Sciatic nerve (tissue), 2 donors: Measurements from ENCODE around the gene CA11. TPM values are rescaled to one million over a fixed set of nuclear protein-coding genes. Genes with fewer than 3 reads are reported as not detected.
A peak's percentile ranks its signal among the peaks of the same experiment; 100 is the strongest.
"Not testable (repeated sequence)": the region's sequence is repeated elsewhere in the genome, so short reads cannot be mapped to it uniquely, and the experiment has no call there.

Experiments
- ATAC-seq: fragments of 200-7000 bp; cut with Tn5 transposase; one replicate; pipeline ENCODE4 v1.9.1; 2020; ENCODE audit warnings: mild to moderate bottlenecking, moderate library complexity
- DNase-seq: peaks from one replicate; pipeline ENCODE4 v3.0.0-alpha.2; 2020; ENCODE audit warnings: low spot score
- intact Hi-C: fragments of 100-400 bp; cut with DNase I; formaldehyde crosslinking; loops from one replicate; pipeline ENCODE4 v1.14.2; 2022
- total RNA-seq: library from RNA; stranded (reverse); fragmentation: NEBNext Ultra II Directional; extraction: Animal tissue kit (Norgen Biotek cat#: 25700); gene quantifications from one replicate; pipeline ENCODE4 v1.2.1, GENCODE V29; 2021
- donor health status: DM: no; HTN: no; CAD: no.
- donor health status: DM: no; HTN: no; CAD: no.

Gene CA11
- total RNA-seq, result 10.5 TPM

DNA sequence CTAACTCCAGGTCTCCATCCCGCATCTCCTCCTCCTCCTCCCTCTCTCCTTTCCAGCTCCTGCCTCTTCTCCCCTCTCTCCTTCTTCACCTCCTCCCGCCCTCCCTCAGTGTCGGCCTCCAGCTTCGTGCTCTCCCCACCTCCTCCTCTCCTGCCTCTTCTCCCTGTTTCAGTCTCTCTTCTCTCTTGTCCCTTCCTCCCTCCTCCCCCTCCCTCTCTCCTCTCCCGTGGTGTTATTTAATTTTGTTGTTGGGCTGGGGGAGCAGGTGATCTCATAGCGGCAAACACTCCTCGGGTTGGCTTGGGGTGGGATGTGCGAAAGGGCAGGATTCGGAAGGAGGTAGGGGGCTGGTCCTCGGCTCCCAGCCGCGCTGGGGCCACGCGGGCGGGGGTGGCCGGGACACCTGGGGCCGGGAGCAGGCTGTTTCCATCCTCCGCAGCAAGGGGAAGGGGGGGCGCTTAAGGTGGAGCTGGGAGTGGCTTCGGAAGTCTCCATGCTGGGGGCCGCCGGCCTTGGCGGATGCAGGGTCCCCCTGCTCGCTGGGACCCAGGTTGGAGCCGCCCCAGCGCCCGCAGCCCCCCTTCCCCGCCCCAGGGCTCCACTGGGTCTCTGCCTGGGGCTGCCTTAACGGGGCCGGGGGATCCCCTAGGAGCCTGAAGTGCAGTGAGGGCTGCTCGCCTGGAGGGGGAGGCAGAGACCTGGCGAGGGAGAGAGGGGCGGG lies at the start of gene CA11:
Gene CA11, minus strand, starts transcription at position 187 of the 721 bp plus-strand sequence. CDS start 555 bp downstream, outside the sequence.
- peak; percentile 91 for ATAC-seq
- intact Hi-C loops, result no loop called here
- peak; percentile 95 for DNase-seq

DNA sequence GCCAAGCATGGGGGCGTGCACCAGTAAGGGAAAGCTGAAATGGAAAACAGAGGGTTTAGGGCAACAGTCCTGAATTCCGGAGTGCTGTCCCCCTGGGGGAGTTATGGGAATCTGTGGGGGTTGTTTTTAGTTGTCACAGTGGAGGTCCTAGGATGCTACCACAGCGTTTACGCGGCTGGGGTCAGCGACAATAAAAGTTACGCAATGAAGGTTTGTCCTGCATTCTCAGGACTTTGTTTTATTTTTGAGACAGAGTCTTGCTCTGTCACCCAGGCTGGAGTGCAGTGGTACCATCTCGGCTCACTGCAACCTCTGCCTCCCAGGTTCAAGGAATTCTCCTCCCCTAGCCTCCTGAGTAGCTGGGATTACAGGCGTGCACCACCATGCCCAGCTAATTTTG lies 47.6 kb upstream of the CA11 start:
- ATAC-seq, intact Hi-C loops, DNase-seq: not testable (repeated sequence)

DNA sequence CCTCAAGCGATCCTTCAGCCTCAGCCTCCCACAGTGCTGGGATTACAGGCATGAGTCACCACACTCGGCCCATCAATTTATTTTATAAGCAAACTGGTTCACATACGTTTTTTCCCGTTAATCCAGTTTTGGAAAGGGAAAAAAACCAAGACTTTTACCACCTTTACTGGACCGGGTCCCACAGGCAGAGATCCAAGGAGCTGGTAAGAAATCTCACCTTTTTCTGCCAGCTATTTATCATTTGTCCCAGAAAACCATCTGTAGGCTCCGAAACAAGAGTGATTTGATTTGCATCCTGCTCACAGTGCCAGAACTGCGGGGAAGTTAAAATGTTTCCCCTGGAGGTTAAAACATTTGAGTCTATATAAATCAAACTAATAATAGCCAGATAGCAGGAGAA lies 43.5 kb upstream of the CA11 start:
- intact Hi-C loops, result no loop called here
- ATAC-seq (no peak), DNase-seq (no peak)

DNA sequence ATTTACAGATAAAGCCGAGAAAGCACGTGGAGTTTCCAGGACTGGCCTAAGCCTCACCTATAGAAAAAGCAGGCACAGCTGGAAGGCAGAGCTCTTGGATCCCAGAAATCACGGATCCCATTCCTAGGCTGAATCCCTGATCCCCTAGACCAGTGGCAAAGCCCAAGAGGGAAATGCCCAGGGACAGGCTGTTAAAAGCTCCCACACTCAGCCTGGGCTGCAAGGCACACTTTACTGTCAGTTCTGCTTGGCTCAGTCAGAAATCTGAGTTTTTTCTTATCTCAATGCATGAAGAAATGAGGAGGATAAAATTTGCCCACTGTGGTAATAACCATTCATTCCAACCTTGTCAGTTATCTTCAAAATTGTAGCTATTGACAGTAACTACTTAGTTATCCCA lies 41.8 kb upstream of the CA11 start:
- DNase-seq, result no peak
- no peak for ATAC-seq
- intact Hi-C loops, result no loop called here

DNA sequence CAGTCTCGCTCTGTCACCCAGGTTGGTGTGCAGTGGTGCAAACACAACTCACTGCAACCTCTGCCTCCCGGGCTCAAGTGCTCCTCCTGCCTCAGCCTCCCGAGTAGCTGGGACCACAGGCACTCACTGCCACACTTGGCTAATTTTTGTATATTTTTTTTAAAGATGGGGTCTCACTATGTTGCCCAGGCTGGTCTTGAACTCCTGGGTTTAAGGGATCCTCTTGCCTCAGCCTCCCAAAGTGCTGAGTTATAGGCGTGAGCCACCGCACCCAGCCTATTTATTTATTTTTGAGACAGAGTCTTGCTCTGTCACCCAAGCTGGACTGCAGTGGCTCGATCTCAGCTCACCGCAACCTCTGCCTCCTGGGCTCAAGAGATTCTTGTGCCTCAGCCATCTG lies 40.6 kb upstream of the CA11 start:
- DNase-seq, intact Hi-C loops, ATAC-seq: not testable (repeated sequence)

DNA sequence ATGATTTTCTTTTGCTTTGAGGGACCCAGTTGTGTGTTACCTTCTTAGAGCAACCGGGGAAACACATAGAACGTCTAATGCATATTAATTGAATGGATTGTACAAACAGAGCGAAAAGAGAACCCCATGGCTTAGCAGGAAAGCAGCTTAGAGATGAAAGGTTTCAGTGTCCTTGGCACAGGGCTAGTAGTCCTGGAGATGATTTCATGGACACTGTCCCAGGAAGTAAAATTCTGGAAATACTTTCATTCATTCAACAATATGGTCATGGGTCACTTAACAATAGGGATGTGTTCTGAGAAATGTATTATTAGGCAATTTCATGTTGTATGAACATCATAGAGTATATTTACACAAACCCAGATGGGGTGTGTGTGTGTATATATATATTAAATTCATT lies 40.1 kb upstream of the CA11 start:
- no peak for DNase-seq

DNA sequence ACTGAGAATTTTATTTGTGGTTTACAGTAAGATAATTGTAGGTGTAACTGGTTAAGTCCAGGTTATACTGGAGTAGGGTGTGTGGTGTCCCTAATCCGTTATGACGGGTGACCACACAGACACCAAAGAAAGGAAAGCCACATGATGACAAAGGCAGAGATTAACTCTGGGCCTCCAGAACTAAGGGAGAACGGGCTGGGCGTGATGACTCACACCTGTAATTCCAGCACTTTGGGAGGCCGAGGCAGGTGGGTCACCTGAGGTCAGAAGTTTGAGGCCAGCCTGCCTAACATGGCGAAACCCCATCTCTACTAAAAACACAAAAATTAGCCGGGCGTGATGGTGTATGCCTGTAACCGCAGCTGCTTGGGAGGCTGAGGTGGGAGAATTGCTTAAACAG lies 39.6 kb upstream of the CA11 start:
- DNase-seq (no peak), ATAC-seq (no peak)
- intact Hi-C loops, result no loop called here

More for the DNA sequence above, 40.1 kb upstream of the CA11 start:
- intact Hi-C loops, result no loop called here
- ATAC-seq, result no peak

DNA sequence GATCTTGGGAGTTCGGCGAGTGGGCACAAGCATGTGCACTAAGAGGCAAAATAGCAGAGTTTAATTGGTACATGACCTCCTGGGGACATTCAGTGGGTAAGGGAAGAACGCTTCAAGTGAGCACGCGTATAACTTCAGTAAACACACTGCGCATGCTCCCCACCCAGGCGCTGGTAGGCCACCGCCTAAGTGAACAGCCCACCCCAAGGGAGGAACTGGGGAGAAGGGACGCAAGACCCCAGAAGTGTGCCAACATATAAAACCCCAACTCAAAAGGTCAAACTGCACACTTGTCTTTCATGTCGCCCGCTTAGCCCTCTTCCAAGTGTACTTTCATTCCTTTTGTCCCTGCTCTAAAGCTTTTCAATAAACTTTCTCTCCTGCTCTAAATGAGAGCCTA lies 37.4 kb upstream of the CA11 start:
- peak; percentile 83 for ATAC-seq
- intact Hi-C loops, result no loop called here

DNA sequence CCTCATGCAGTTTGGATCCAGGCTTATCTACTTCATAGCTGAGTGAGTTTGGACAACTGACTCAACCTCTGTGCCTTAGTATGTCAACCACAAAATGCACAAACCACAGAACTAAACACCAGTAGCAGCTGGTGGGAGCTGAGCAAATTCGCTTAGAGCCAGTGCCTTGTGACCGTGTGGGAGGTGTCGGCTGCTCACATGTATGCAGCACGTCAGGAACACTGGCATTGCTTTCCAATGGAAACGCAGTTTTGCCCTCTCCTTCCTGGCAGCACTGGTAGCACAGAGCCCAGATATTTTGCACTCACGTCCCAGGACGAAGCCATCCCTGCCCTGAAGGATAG lies 35.1 kb upstream of the CA11 start:
- intact Hi-C loops, result no loop called here
- ATAC-seq (no peak), DNase-seq (no peak)

More for the DNA sequence above, 37.4 kb upstream of the CA11 start:
- DNase-seq, result peak; percentile 80

DNA sequence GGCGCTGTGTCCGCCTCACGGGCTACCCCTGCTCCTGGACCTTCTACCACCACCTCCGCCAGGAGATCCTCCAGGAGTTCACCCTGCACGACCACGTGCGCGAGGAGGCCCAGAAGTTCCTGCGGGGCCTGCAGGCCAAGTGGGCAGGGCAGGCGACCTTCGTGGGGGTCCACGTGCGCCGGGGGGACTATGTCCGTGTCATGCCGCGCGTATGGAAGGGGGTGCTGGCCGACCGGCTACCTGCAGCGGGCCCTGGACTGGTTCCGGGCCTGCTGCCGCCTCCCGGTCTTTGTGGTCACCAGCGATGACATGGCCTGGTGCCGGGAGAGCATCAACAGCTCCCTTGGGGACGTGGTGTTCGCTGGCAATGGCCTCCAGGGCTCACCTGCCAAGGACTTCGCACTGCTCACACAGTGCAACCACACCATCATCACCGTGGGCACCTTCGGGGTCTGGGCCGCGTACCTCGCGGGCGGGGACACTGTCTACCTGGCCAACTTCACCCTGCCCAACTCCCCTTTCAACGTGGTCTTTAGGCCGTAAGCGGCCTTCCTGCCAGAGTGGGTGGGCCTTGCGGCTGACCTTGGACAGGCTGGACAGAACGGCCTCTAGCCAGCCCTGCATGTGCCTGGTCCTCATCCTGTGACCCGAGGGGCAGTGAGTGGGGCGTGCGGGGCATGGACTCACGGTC lies 34.6 kb upstream of the CA11 start:
- DNase-seq (no peak), ATAC-seq (no peak)
- intact Hi-C loops, result no loop called here

DNA sequence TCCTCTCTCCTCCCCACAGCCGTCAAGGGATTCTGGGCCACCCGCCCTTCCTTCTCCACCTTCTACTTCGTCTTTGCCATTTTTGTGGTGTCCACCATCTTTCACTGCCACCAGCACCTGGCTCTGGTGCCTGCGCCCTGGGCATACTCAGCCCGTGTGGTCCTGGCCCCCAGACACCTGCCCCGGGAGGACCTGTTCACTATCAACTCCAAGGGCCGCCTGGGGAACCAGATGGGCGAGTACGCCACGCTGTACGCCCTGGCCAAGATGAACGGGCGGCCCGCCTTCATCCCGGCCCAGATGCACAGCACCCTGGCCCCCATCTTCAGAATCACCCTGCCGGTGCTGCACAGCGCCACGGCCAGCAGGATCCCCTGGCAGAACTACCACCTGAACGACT lies 34.0 kb upstream of the CA11 start:
- intact Hi-C loops, ATAC-seq, DNase-seq: not testable (repeated sequence)

DNA sequence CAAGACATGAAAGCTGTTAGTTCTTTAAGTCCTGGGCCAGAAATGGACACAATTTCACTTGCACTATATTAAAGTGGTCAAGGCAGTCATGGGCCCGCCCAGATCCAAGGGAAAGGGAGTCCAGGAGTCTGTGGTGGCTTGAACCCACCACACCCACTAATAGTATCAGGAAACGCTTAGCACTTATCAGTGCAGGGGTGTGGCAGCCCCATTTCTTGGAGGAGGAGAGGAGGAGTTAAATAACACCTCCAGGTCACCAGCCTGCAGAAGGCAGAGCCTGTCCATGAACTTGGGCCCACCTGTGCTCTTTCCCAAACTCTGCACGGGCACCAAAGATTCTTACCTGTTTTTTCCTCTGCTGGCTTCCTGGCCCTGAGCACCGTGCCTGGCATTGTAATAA lies 32.2 kb upstream of the CA11 start:
- ATAC-seq, result no peak
- intact Hi-C loops, result loop anchor here (10.0 kb wide), 1 partner anchor 167 kb away; no protein-coding TSS in a partner anchor
- no peak for DNase-seq

DNA sequence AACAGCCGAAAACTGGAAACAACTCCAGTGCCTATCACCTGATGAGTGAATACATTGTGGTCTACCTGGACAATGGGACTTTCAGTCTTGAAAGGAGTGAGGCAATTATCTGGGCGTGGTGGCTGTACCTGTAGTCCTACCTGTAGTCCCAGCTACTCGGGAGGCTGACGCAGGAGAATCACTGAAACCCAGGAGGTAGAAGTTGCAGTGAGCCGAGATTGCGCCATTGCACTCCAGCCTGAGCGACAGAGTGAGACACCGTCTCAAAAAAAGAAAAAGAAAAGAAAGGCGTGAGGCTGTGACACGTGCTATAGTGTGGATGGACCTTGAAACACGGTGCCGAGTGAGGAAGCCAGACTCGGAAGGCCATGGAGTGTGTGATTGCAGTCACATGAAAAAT lies 30.9 kb upstream of the CA11 start:
- intact Hi-C loops, result loop anchor here (10.0 kb wide), 1 partner anchor 168 kb away; no protein-coding TSS in a partner anchor

DNA sequence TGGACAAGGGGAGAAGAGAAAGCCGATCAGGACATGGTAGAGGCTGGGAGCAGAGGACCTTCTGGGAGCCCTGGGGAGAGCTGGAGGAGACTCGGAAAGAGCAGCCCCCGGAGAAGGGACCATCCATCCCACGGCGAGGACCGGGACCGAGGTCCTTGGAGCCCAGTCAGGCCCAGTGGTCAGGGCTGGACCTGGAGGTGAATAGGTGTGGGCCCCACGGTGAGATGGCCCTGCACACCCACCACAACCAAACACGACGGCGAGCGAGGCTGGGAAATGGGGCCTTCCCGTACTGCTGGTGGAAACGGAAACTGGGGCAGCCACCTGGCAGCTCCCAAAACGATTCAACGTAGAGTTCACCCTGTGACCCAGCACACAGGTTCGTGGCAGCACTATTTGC lies 30.5 kb upstream of the CA11 start:
- DNase-seq, result no peak

More for the DNA sequence above, 30.9 kb upstream of the CA11 start:
- DNase-seq, result no peak
- ATAC-seq, result no peak

DNA sequence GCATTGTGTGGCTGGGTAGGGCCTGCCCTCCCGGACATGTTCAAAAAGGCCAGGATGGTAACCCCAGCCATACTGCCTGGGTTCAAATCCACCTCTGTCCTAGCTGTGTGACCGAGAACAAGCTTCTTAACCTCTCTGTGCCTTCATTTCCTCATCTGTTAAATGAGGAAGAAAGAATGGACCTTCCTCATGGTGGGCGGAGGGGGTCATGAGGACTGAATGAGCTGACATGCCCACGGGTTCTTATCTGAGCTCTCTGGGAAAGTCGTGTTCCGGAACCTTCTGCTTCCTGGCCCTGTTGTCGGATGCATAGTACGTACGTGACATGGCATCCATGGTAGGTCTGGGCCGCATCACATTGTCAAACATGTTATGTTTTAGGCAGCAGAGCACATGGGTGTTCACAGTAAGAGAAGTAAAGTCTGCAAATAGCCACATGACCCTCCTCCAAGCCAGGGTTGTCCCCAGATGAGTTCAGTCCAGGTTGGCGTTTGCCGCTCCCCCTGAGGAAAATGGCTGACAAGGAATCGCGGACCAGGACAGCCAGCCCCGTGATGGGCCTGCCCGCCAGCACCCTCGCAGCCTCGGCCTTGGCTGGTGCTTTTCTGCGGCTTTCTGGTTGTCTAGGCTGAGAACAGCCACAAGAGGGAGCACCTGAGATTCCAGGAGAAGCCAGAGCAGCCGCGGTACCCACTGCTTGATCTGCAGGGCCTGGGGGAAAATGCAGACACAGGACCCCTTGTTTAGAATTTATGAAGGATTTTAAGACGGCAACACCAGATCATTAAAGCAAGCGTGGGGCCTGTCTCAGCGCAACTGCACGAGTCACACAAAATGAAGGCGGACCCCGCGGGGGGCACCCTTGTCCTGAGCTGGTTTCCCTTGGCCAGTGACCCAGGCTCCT lies 29.2 kb upstream of the CA11 start:
- peak; percentile 89 for ATAC-seq
- intact Hi-C loops, result loop anchor here (10.0 kb wide), 1 partner anchor 170 kb away; no protein-coding TSS in a partner anchor
- peak; percentile 88 for DNase-seq

More for the DNA sequence above, 30.5 kb upstream of the CA11 start:
- no peak for ATAC-seq
- intact Hi-C loops, result loop anchor here (10.0 kb wide), 1 partner anchor 168 kb away; no protein-coding TSS in a partner anchor

DNA sequence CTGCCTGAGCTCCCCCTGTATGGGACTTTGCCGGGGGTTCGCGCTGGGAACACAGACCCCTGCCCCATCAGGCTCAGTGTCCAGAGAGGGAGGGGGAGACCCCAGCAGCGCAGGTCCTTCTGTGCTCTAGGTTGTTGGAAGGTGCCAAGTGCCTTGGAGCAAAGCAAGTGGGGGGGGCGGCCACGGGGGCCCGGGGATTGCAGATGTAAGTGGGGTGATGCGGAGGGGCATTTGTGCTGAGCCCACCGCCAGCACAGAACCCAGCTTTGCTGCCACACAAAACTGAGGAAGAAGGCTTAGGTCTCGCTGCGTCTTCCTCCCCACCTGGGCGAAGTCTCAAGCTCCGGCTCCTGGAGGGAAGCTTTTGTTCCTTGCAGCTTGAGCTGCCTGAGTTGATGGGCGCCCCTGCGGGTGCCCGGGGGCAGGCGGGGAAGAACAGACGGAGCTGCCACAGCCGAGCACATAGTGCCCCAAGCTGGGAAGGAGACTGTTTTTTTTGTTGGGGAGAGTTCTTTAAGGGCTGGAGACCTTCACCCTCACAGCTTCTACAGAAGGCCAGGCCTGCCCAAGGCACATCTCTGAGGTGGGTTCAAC lies 28.3 kb upstream of the CA11 start:
- no peak for ATAC-seq
- no peak for DNase-seq
- intact Hi-C loops, result loop anchor here (10.0 kb wide), 1 partner anchor 170 kb away; no protein-coding TSS in a partner anchor

DNA sequence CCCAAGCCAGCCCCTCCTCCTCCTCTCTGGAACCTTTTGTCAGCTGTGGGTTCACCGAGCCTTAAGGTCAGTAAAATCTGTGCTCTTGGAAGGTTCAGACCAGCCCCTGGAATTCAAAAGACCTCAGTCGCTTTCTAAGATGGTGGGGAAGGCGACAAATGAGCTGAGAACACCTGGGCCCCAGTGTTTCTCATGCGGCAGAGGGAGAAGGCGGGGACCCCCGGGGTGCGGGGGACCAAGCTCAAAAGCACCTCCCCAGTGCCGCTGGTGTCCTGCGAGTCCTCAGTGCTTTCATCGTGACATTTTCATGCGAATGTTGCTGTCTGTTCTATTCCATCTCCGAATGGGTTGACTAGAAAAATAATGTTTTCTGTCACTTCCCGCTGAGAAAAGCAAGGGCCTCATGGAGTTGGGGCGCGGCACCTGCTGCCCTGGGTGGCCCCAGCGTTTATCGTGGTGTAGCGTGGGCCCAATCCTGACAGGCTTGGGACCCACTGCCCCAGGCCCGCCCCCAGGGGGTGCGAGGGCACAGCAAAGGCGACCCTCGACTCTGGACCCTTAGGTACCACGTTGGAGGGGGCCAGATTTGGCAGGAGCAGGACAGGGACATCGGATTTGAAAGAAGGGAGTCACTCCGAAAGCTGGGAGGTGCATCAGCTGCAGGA lies 27.6 kb upstream of the CA11 start:
- ATAC-seq, result no peak
- intact Hi-C loops, result loop anchor here (10.0 kb wide), 1 partner anchor 171 kb away; no protein-coding TSS in a partner anchor
- DNase-seq, result no peak

DNA sequence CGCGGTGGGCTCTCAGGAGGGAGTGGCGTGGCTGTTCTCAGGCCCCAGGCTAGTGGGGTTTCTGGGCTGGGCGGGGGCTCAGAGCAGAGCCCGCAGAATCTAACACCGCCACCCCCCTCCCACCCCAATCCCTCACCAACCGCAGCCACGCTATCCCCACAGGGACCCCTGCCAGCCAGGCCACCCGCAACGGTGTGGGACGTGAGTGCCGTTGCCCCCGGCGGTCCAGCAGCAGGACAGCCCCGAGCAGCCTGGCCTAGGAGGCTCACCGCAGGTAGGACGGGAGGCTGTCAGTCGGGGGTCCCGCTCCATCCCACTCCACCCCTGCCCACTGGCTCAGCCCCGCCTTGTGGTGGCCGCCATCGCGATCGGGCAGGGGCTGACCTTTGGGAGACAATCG lies 27.0 kb upstream of the CA11 start, which contains the start of gene NTN5:
Gene NTN5, minus strand, starts transcription at position 24 of the 400 bp plus-strand sequence. CDS start 2,031 bp downstream, outside the sequence.
- DNase-seq (no peak), ATAC-seq (no peak)
- intact Hi-C loops, result loop anchor here (10.0 kb wide), 1 partner anchor 172 kb away; no protein-coding TSS in a partner anchor
